ENCODE data around the gene CCDC13.
"Not testable (repeated sequence)": the region's sequence is repeated elsewhere in the genome, so short reads cannot be mapped to it uniquely, and the experiment has no call there.

Gene CCDC13, protein sequence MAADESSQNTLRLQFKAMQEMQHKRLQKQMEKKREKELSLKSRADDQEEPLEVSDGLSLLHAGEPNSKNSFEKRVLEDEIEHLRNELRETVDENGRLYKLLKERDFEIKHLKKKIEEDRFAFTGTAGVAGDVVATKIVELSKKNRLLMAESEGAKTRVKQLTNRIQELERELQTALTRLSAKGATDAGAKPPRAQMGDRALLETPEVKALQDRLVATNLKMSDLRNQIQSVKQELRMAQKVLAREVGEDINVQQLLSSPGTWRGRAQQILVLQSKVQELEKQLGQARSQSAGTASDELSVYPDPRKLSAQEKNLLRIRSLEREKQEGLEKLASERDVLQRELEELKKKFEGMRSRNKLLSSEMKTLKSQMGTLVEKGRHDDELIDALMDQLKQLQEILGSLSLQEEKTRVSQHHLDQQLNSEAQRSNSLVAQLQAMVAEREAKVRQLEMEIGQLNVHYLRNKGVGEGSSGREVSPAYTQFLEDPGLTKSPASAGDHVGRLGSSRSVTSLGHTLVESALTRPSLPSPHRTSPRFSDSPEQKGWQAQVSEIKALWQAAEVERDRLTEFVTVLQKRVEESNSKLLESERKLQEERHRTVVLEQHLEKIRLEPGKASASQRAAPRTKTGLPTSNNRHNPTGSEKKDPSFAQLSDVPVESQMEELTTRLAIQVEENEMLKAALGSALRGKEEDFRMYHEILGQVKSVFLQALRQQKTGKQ

GRCh38 chr3:42772670-42773408 is at the start of gene CCDC13:
CCDC13 (minus strand) TSS chr3:42773253; CDS start chr3:42758345, 14,908 bp downstream.
- DNase-seq (ENCODE audit: low read depth): peak; percentile 91

DNA sequence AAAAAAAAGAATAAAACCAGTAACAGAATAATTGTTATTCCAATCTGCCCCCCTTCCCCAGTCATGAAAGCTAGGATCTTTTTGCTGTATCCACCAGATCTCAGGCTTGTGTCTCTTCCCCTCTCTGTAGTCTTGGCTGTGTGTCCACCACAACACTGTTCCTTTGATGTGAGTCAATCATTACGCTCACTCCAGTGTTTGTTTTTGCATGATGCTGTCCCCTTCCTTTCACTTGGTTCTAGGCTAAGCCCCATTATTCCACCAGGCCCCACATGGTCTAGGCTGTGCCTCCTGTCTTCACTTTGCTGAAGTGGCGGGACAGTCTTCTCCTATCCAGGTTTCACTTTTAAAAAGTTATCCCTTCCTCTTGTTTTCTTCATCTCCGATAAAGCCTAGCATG is 49.8 kb upstream of the CCDC13 start:
- no peak for DNase-seq (ENCODE audit: low read depth)

GRCh38 chr3:42820746-42821051 is 47.6 kb upstream of the CCDC13 start:
- DNase-seq (ENCODE audit: low read depth): no peak

- DNase-seq (ENCODE audit: low read depth): no peak
Observed at GRCh38 chr3:42819351-42819965, 46.4 kb upstream of the CCDC13 start.

- no peak for DNase-seq (ENCODE audit: low read depth)
Observed at GRCh38 chr3:42815826-42816225, 42.8 kb upstream of the CCDC13 start.

- no peak for DNase-seq (ENCODE audit: low read depth)
Observed at GRCh38 chr3:42814914-42815507, 42.0 kb upstream of the CCDC13 start.

GRCh38 chr3:42814246-42814645 is 41.2 kb upstream of the CCDC13 start:
- no peak for DNase-seq (ENCODE audit: low read depth)

DNA sequence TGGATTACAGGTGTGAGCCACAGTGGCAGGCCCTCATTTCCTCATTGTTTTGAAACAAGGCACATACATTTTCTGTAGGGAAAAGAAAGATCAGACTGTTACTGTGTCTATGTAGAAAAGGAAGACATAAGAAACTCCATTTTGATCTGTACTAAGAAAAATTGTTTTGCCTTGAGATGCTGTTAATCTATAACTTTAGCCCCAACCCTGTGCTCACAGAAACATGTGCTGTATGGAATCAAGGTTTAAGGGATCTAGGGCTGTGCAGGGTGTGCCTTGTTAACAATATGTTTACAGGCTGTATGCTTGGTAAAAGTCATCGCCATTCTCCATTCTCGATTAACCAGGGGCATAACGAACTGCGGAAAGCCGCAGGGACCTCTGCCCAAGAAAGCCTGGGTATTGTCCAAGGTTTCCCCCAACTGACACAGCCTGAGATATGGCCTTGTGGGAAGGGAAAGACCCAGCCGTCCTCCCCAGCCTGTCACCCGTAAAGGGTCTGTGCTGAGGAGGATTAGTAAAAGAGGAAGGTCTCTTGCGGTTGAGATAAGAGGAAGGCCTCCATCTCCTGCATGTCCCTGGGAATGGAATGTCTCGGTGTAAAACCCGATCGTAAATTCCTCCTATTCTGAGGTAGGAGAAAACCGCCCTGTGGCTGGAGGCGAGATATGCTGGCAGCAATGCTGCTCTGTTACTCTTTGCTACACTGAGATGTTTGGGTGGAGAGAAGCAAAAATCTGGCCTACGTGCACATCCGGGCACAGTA is 38.2 kb upstream of the CCDC13 start:
- DNase-seq (ENCODE audit: low read depth): not testable (repeated sequence)

DNA sequence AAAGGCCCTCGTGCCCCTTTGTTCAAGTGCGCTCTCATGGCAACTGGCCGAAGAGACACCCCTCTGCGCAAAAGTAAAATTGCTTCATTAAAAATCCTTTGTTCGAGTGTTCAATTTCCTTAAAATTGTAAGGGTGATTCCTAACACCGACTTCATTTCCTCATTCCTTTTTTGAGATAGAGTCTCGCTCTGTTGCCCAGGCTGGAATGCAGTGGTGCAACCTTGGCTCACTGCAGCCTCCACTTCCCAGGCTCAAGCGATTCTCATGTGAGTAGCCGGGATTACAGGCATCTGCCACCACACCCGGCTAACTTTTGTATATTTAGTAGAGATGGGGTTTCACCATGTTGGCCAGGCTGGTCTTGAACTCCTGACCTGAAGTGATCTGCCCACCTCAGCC is 37.7 kb upstream of the CCDC13 start:
- DNase-seq (ENCODE audit: low read depth): not testable (repeated sequence)

GRCh38 chr3:42809202-42809601 is 36.1 kb upstream of the CCDC13 start, which contains the start of gene ACKR2:
ACKR2 (plus strand) TSS chr3:42809445; CDS start chr3:42864503, 55,058 bp downstream.
- DNase-seq (ENCODE audit: low read depth): no peak

DNA sequence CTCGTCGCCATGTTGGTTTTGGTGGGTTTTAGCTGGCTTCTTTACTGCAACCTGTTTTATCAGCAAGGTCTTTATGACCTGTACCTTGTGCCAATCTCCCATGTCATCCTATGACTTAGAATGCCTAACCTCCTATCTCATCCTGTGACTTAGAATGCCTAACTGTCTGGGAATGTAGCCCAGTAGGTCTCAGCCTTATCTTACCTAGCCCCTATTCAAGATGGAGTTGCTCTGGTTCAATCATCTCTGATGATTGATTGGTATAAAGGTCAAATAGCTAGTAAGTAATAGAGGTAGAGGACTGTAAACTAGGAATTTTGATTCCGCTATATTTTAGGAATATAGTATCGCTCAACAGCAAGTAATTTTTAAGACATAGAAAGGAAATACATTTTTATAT is 34.9 kb upstream of the CCDC13 start:
- DNase-seq (ENCODE audit: low read depth): no peak

DNA sequence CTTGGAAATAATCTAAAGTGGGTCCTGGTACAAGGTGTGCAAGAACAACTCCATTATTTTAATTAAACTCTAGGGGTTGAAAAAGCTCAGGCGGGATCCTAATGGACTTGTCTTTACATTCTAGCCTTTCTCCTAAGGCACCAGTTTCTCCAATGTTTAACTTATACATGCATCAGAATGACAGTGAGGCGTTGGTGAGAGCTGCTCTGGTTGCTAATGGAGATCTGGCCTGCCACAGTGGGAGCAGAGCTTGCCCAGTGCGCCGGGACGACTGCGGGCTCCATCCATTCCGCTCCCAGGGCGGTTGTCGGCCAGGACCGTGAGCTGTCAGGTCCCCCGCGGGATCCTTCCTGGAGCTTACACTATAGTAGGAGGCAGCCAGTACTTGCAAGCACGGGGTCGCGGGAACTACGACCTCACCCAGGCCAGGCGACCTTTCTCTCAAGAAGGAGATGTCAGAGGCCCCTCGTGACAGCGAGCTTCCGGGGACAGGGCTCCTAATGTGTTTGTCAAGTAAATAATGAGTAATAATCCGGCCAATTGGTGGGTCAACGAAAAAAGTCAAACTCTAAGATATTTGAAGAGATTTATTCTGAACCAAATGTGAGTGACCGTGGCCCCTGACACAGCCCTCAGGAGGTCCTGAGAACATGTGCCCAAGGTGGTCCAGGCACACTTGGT is 32.2 kb upstream of the CCDC13 start:
- DNase-seq (ENCODE audit: low read depth): no peak

DNA sequence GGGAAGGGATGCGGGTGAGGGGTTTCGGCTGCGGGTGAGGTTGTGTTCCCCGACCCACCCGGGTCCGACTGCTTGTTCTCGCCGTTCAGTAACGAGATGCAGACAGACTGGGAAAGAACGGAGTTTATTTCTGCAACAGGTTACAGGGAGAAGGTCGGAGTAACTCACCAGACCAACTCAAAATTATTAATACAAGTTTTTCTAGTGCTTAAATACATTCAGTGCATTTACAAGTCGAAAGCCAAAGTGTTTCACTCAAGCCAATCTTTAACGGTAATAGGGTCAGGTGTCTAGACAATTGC is 31.7 kb upstream of the CCDC13 start:
- DNase-seq (ENCODE audit: low read depth): no peak

GRCh38 chr3:42804106-42804830 is 31.2 kb upstream of the CCDC13 start, which contains the start of gene HIGD1A:
HIGD1A (minus strand) TSS chr3:42804490; CDS start chr3:42794253, 10,237 bp downstream.
- DNase-seq (ENCODE audit: low read depth): peak; percentile 94

DNA sequence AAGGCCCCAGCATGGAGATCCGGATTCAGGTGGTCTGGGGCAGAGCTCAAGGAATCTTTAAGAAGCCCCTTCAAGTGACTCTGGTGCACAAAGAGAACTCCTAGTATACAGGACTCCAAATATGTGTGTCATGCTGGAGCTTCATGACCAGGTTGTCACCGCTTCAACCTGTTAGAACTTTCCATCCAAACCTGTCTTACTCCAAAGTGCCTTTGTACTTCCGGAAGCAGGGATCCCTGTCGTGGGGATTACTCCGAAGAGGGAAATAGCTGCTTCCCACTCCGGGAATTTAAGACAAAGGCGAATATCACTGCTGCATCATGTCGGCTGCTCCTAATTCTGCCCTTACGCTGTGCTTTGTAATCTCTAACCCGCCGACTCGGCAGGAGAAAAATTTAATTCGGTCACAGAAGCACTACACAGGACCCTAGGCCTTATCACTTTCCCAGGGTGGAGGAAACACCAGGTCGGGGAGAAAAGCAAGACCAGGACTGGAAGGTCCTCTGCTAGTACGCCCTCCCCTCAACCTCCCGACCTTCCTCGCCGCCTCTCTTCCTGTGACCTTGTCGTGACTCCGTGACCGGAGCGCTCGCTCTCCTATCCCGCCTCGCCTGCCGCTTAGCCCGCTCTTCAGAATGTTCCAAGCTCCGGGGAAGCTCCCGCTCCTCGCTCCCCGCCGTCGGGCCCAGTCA is 30.5 kb upstream of the CCDC13 start:
- peak; percentile 35 for DNase-seq (ENCODE audit: low read depth)

GRCh38 chr3:42802876-42803413 is 29.9 kb upstream of the CCDC13 start:
- DNase-seq (ENCODE audit: low read depth): no peak

- DNase-seq (ENCODE audit: low read depth): no peak
Observed at GRCh38 chr3:42801784-42802183, 28.7 kb upstream of the CCDC13 start.

- DNase-seq (ENCODE audit: low read depth): no peak
Observed at GRCh38 chr3:42801048-42801620, 28.1 kb upstream of the CCDC13 start.

DNA sequence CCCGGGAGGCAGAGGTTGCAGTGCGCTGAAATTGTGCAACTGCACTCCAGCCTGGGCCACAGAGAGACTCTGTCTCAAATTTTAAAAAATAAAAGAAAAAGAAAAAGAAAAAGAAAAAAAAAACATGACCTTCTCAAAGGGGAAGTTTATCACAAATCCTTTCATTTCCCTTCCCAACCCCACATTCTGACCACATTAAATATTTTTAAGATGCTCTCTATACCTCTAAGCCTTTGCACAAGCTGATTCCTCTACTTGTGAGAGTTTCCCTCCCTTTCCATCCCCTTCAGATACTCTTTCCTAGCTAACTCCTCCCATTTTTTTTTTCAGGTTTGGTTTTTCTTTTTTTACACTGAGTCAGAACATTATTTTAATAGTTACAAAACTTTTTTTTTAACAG is 27.2 kb upstream of the CCDC13 start:
- no peak for DNase-seq (ENCODE audit: low read depth)
